ENCODE results near the gene SLC18A2.

- no peak for TF ChIP-seq POLR2AphosphoS5 (IDR thresholded peaks at IDR 0.05)
- no peak for TF ChIP-seq CTCF (IDR thresholded peaks at IDR 0.05)
- TF ChIP-seq POLR2A (IDR thresholded peaks at IDR 0.05; ENCODE audit: low read depth), result no peak
- no peak for TF ChIP-seq EP300 (IDR thresholded peaks at IDR 0.05)
Measured at GRCh38 chr10:117241541-117242462, 888 bp downstream of the SLC18A2 start.

Data from esophagus muscularis mucosa (tissue), 4 donors.